HFFc6 (cell line): ENCODE results near the gene MBD3L3. TPM values are rescaled to one million over a fixed set of nuclear protein-coding genes. Genes with fewer than 3 reads are reported as not detected.
"Not testable (repeated sequence)": the region's sequence is repeated elsewhere in the genome, so short reads cannot be mapped to it uniquely, and the experiment has no call there.

Experiments used
- DNase-seq: peaks from one replicate; pipeline ENCODE4 v3.0.0-alpha.2; 2018
- H3K27ac Mint-ChIP-seq: 2 replicates; pipeline ENCODE4 v1.8.0; 2020; ENCODE audit warnings: mild to moderate bottlenecking, mixed read lengths
- H3K27me3 Mint-ChIP-seq: 2 replicates; pipeline ENCODE4 v1.8.0; 2021; ENCODE audit warnings: mild to moderate bottlenecking, moderate library complexity, mixed read lengths; ENCODE audit not compliant: insufficient read depth
- H3K36me3 Mint-ChIP-seq: 2 replicates; pipeline ENCODE4 v1.8.0; 2021; ENCODE audit warnings: low read depth, mixed read lengths
- H3K4me1 Mint-ChIP-seq: 2 replicates; pipeline ENCODE4 v1.8.0; 2020; ENCODE audit warnings: low read depth, mixed read lengths
- H3K4me3 Mint-ChIP-seq: 2 replicates; pipeline ENCODE4 v1.8.0; 2020; ENCODE audit warnings: mild to moderate bottlenecking, moderate library complexity, mixed read lengths
- H3K9me3 Mint-ChIP-seq: 2 replicates; pipeline ENCODE4 v1.8.0; 2020; ENCODE audit warnings: mild to moderate bottlenecking, mixed read lengths
- CTCF ChIP-seq: fragments of 200-600 bp; sonication (generic); IDR thresholded peaks from 2 replicates; pipeline ENCODE4 v1.5.0; 2021; ENCODE audit warnings: antibody characterized with exemption, mild to moderate bottlenecking
- total RNA-seq, 6 experiments: library from RNA; stranded (reverse); fragmentation: NEBNext Ultra II Directional; extraction: Animal tissue kit (Norgen Biotek cat#: 25700); gene quantifications; 2 replicates in 1 of 6; 3 replicates in 5 of 6; pipeline ENCODE4 v1.2.3, GENCODE V29; 2021

Gene MBD3L3
- total RNA-seq, 6 experiments from 2014 or later: not detected

DNA sequence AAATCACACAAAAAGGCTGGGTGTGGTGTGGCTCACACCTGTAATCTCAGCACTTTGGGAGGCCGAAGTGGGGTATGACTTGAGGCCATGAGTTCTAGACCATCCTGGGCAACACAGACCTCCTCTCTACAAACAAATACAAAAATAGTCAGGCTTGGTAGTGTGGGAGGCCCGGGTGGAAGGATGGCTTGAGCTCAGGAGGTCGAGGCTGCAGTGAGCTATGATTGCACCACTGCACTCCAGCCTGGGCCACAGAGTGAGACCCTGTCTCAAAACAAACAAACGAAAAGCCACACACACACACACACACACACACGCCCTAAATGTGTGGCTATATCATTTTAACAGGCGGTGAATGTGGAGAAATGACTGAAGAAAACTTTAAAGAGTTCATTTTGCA is 10.1 kb upstream of the MBD3L3 start:
- Mint-ChIP-seq H3K4me3 (peak overlapping the region; percentile 96), H3K9me3 (peaks cover 6% of the 10 kb centered on the region), H3K27ac (peak overlapping the region; percentile 92), H3K27me3 (peaks cover 4% of the 10 kb centered on the region), H3K36me3 (peaks cover 11% of the 10 kb centered on the region), H3K4me1 (peaks cover 20% of the 10 kb centered on the region)
- TF ChIP-seq CTCF: no peak
- DNase-seq: no peak

- no peak overlapping the region; the same call in 1 of the 2 replicates for H3K4me3 Mint-ChIP-seq
- H3K27ac Mint-ChIP-seq: peak overlapping the region; percentile 13; the same call in 1 of the 2 replicates
- DNase-seq: peak; percentile 36
- H3K9me3 Mint-ChIP-seq: peaks cover 6% of the 10 kb centered on the region
- H3K36me3 Mint-ChIP-seq: peaks cover 6% of the 10 kb centered on the region
- H3K4me1 Mint-ChIP-seq: peaks cover 20% of the 10 kb centered on the region
- peaks cover 4% of the 10 kb centered on the region for H3K27me3 Mint-ChIP-seq
- no peak for TF ChIP-seq CTCF
Observed at GRCh38 chr19:7067716-7068115, 9.2 kb upstream of the MBD3L3 start.

- peak; percentile 51 for TF ChIP-seq CTCF
- H3K36me3 Mint-ChIP-seq, H3K9me3 Mint-ChIP-seq: not testable (repeated sequence)
Observed at GRCh38 chr19:7067122-7067521, 8.6 kb upstream of the MBD3L3 start.

GRCh38 chr19:7063764-7064418 is 5.4 kb upstream of the MBD3L3 start:
- Mint-ChIP-seq H3K4me3 (no peak overlapping the region), H3K9me3 (no peaks in the 10 kb centered on the region), H3K4me1 (peaks cover 16% of the 10 kb centered on the region), H3K27me3 (no peaks in the 10 kb centered on the region; the same call in 1 of the 2 replicates), H3K36me3 (no peaks in the 10 kb centered on the region), H3K27ac (no peak overlapping the region)
- TF ChIP-seq CTCF: no peak
- no peak for DNase-seq

More at GRCh38 chr19:7067122-7067521, 8.6 kb upstream of the MBD3L3 start:
- not testable (repeated sequence) for H3K27me3 Mint-ChIP-seq, DNase-seq, H3K27ac Mint-ChIP-seq, H3K4me3 Mint-ChIP-seq
- peaks cover 20% of the 10 kb centered on the region for H3K4me1 Mint-ChIP-seq

DNA sequence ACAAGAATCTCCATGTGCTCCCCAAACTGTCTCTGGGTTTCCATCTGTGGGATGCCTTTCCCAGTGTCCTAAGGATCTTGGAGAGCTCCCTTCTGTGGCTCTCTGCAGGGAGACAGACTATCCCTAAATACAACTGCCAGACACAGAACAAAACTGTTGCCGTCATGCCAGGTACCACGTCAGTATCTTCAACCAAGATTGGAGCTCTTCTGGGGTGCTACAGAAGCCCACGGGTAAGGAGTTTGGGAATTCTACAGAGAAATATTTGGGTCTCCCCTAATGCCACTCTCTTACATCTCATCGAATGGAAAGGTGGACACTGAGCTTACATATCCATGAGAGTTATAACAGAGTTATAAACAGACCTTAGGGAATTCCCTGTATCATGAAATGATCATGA is 4.9 kb upstream of the MBD3L3 start:
- Mint-ChIP-seq H3K9me3 (no peaks in the 10 kb centered on the region), H3K4me1 (peaks cover 11% of the 10 kb centered on the region), H3K27ac (no peak overlapping the region), H3K36me3 (no peaks in the 10 kb centered on the region), H3K27me3 (no peaks in the 10 kb centered on the region; the same call in 1 of the 2 replicates), H3K4me3 (no peak overlapping the region)
- DNase-seq: no peak
- no peak for TF ChIP-seq CTCF

DNA sequence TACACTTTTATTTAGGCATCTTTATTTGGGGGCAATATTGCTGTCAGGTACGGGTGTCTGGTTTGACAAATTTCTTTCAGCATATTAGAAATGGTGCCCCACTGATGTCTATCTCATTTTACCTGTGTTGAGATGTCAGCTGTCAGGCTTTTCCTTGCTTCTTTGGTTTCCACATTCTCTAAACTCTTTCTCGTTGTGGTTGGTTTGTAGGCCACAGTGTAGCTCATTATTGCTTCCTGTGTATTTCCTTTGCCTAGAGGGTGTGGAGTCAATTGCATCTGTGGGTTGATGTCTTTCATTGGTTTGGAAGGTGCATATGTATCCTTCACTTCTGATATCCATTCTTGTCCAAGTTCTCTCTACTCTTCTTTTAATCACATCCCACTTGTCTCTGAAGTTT is 1.5 kb upstream of the MBD3L3 start:
- not testable (repeated sequence) for H3K36me3 Mint-ChIP-seq, H3K9me3 Mint-ChIP-seq

DNA sequence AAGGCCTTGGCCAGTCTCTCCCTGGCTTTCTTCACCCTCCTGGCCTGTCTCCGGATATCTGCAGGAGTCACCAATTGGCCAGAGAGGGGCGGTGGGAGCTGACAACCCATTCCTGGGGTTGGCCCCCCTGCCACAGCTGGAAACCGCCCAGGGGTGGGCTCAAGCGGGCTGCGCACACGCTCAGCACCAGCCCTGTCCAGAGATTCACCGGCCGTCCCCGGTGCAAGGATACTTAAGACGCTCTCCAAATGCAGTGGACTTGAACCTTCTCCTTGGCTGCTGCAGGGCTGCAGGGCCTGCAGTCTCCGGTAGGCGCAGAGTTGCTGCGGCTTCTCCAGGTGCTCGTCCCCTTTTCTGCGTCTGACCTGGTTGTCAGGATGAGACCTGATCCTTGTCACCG is 2.1 kb downstream of the MBD3L3 start:
- not testable (repeated sequence) for H3K4me3 Mint-ChIP-seq, H3K27ac Mint-ChIP-seq, H3K27me3 Mint-ChIP-seq, DNase-seq, H3K4me1 Mint-ChIP-seq, H3K9me3 Mint-ChIP-seq, H3K36me3 Mint-ChIP-seq

More for the DNA sequence above, 1.5 kb upstream of the MBD3L3 start:
- H3K27me3 Mint-ChIP-seq, DNase-seq, H3K27ac Mint-ChIP-seq, H3K4me3 Mint-ChIP-seq, H3K4me1 Mint-ChIP-seq: not testable (repeated sequence)

- H3K27me3 Mint-ChIP-seq, DNase-seq, H3K4me3 Mint-ChIP-seq, H3K36me3 Mint-ChIP-seq, H3K9me3 Mint-ChIP-seq, H3K27ac Mint-ChIP-seq, H3K4me1 Mint-ChIP-seq: not testable (repeated sequence)
Observed at GRCh38 chr19:7055679-7056078, 2.8 kb downstream of the MBD3L3 start.

GRCh38 chr19:7054635-7055368 is 3.7 kb downstream of the MBD3L3 start:
- DNase-seq, H3K9me3 Mint-ChIP-seq, H3K27ac Mint-ChIP-seq, H3K4me1 Mint-ChIP-seq, H3K27me3 Mint-ChIP-seq, H3K4me3 Mint-ChIP-seq, H3K36me3 Mint-ChIP-seq: not testable (repeated sequence)
